OCI-M1 (cell line): ENCODE results near the gene LYL1.

Source experiments
- DNase-seq: peaks from one replicate; lab custom pipeline; 2025; lab: John Stamatoyannopoulos, UW

LYL1 gene

DNA sequence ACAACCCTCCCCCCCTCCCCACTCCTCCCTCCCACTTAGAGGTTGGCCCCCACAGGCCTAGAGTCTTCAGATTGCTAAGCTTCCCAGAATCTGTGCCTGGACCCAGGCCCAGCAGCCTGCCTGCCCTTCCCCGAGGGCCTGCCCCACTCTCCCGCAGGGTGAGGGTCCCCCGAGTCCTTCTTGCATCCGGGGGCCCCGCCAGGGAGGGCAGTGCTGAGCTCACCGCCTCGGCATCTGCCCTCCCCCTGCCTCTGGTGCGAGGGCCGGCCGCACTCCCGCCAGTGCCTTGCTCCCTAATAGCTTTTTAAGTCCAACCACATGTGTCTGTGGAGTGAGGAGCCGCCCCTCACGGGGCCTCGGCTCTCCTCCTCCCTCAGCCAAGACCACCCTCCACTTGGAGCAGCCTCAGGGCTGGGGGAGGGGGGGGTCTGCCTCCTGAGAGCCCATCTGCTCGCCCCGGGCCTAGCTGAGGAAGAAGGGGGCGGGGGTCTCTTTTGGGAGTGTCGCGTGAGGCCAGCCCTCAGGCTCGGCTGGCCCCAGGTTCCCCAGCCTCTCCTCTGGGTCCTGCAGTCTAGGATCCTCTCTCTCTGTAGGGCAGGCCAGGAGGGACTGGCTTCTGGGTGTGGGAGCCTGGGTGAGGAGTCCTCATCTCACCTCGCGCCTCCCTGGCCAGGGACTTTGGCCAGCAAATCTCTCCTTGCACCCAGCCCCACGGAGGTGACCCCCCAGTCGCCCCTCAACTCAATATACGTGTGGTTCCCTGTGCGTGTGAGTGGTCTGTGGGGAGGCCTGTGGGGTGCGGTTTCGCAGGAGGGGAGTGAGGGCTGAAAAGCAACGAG lies 47.2 kb downstream of the LYL1 start:
- DNase-seq, result no peak

DNA sequence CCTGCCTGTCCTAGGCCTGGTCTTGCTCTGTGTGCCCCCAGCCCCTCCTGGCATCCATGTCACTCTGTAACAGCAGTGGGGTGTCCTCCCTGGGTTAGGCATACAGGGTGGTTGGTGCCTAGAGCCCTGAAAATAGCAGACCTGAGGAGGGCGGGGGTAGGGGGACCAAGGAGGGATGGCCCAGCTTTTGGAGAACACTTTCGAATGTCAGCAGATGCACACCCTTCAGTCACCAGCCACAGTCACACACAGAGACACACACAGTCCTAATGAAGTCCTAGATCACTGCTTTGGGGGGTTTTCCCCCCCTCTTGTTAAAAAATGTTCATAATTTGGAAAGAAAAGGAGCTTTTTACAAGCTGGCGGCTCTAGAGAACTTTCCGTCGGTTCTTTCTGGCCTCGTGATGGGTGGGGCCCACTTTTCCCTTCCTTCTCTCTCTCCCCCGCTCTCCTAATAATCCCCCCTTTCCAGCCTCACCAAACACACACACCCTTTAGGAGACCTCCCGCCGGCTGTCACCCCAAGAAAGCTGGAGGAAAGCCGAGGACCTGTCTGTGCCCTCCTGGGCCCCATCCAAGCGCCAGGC lies 47.9 kb downstream of the LYL1 start:
- no peak for DNase-seq

DNA sequence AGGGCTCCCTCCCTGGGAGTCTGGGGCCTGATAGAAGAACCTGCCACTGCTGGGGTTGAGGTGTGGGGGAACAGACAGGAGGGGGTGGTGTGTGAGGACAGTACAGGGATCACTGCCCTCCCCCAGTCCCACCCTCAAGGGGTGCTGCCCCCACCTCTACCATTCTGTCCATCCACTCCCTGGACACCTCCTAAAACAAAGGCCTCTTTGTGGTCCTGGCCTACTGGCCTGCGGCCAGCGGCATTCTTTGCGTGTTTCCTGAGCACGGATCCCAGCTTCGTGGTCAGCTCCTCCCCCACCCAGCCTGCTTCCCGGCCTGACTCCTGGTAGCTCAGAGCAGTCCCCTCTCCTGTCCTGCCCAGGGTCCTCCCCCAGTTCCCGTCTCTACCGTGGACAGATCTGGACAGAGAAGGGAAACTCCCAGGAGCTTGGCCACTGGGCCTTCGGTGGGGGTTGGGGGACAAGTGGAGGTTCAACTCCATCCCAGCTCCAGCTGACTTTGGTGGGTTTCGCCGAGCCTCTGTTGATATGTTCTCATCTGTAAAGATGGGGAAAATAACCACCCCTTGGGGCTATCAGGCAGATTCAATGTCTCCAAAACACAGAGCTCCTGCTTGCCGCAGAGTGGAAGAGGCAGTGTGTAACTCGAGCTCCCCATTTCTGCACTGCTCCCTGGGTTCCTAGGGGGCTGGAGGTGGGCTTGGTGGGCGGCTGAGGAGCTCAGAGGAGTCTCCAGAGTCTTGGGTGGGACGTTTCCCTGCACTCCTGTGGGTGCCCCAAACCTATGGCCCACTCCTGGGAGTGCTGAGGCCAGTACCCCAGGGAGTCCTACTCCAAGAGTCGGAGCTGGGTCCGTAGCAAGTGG lies 48.7 kb downstream of the LYL1 start:
- DNase-seq, result no peak

DNA sequence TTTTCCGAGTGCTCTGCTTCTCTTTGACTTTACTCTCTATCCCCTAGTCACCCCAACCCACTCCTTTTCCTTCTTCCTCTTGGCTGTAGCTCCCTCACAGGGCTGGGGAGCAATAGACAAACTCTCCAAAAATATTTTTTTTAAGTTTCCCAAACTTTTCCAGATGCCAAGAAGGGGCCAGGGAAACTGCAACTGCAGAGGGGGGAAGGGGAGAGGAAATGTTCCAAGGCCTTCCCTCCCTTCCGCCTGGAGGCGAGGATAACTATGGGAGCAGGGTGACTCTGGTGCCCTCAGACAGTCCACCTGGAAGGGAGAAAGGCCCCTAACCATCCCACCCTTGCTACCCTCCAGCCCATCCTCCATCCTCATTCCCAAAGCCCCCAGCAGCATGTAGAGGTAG lies 49.4 kb downstream of the LYL1 start:
- no peak for DNase-seq

DNA sequence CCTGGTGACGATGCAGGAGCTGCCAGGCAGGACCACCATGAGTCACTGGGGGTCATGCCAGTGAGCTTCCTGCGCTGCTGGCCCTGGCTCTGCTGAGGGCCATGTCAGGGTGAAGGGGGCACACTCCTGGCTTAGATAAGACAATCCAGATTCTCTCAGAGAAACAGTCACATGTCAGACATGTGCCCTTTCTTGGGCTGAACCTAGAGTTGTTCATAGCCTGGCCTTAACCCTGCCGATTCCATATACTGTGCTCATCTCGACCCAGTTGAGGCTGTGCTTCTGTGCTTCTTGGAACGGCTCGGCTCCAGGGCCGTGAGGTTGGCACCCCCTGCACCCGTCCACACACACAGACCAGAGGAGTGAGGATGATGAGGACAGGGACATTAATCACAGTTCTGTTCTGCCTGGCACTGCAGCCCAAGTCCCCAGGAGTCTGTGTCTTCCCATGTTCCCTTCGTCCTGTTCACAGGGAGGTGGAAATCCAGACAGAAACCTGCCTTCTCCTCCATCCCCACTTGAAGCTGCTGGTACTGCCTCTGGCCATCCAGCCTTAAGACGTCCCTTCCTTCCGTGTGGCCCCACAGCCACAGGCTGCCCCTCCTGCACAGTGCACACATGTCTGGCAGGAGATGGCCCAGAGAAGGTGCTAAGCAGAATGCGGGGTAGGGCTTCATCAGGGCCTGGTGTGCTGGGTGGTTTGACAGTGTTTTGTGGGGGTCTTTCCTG lies 50.0 kb downstream of the LYL1 start:
- no peak for DNase-seq

DNA sequence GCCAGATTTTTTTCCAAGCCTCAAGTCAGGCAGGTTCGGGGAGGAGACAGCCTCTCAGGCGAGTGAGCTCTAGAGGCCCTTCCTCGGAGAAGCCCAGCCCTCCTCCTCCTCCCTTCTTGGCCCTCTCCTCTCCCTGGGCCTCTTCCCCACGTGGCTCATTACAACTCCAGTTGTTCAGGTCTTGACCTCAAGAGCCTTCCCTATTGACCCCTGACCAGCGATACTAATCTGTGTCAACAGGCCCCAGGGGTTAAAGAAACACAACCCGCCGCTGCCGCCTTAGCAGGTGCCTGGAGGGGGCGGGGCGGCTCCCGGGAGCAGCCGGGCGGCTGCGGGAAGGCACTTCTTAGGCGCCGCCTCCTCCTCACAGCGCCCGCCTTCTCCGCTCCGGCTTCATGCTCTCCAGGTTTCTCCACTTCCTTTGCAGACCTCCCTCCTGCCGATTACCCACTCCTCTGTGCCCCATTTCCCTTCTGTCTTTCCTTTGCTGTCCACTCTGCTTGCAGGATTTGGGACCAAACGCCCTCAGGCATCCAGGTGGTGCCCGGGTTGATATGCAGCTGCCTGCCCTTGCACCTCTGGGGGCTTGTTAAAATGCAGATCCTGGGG lies 51.0 kb downstream of the LYL1 start:
- no peak for DNase-seq

DNA sequence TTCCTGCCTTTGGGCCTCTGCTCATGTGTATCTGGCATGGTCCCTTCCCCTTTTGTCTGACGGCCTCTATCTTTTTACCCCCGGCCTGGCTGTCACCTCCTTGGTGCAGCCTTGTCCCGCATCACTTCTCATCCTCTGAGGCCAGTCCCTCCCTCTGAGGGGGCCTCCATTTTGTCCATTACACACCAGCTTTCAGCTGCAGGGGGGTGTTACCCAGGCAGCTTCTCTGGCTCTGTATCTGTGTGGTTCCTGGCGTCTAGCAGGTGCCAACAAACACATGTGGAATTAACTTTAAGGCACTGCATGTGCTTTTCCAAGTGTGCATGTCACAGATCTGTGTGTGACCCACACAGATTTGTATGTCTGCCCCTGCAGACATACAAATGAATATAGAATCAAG lies 52.4 kb downstream of the LYL1 start:
- no peak for DNase-seq
